GM19455 (cell line): ENCODE results near the gene EVX2.

Experiments used
- ATAC-seq: cut with Tn5 transposase; IDR thresholded peaks from one replicate; pipeline ENCODE4 v1.9.1; 2021; ENCODE audit not compliant: unreplicated experiment

The EVX2 gene

GRCh38 chr2:176107731-176108181 is 24.0 kb upstream of the EVX2 start:
- ATAC-seq, result no peak

GRCh38 chr2:176106581-176107539 is 23.1 kb upstream of the EVX2 start, which contains the start of gene HOXD11:
HOXD11 (plus strand) TSS chr2:176107280; CDS start chr2:176107356, 76 bp downstream.
- ATAC-seq, result no peak

GRCh38 chr2:176105730-176106580 is 22.2 kb upstream of the EVX2 start:
- no peak for ATAC-seq

DNA sequence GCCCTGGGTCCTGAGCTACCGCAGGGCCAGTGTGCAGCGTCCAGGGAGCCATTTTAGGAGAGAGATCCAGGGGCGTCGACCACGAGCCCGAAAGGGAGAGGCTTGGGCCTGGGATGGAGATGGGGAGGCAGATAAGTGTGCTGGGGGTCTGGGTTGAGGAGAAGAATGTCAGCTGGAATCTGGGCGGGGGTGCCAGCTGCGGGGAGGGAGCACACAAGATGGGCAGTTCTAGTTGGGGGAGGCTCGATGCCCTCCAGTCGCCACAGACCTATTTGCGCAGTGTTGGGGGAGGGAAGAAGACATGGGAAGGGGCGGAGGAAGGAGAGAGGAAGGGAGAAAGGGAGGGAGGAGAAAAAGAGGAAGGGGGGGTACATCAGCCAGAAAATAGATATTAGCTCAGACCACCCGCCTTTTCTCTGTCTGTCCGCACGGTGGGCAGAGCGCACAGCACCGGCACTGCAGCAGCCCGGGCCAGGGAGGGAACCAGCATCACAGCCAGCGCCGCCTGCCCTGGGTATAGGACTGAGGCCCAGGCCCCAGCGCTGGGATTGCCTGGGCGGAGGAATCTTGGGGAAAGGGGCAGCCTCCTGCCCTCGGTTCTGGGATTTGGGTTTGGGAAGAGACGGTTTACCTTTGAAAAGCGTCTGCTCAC is 21.4 kb upstream of the EVX2 start:
- ATAC-seq, result no peak

DNA sequence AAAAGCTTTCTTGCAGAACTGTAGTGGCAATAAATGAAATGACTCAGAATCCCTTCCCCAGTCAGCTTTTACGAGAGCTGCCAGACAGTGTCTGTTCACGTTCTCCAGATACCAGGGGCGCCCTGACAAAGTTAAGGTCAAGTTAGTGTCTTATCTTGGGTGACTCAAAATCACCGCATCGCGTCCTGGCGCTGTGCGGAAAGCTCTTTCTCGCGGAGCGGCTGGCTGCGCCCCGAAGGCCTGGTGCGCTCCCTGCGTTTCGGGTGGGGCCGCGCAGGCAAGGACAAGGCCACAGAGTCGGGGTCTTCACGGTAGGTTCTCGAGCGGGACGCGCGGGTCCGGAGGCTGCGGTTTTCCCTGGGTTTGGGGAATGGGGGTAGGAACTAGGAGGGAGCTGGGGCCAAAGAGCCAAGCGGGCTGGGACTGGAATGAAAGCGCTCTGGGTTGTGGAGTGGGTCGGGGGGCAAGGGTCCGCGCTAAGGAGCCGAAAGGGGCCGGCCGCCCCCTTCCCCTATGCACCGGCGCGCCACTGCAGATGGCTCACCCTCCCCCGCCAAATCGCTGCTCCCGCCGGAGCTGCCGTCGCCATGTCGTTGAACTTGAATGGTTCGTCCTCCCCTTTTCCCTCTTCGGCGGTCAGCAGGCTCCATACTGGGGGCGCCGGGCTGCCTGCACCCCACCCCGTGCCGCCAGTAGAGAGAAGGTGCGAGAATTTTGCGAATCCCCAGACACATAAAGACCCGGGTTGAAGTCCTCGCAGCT is 20.7 kb upstream of the EVX2 start:
- no peak for ATAC-seq

GRCh38 chr2:176103742-176104315 is 20.1 kb upstream of the EVX2 start:
- no peak for ATAC-seq

DNA sequence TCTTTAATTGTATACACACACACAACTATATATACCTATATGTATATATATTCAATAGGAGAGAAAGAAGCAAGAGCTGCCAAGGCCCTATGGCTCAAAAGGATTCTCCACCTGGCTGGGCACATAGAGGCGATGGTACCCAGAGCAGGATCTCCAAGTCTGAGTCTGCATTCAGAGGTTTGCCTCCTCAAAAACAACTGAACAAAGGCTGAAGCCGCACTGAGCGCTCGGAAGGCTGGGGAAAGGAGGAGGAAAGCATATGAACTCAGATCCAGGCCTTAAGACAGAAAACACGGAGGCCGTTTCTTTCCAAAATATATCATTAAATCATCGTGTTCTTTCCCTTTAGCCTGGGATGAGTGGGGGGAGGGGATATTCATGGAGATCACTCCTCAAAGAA is 19.4 kb upstream of the EVX2 start:
- ATAC-seq, result no peak

DNA sequence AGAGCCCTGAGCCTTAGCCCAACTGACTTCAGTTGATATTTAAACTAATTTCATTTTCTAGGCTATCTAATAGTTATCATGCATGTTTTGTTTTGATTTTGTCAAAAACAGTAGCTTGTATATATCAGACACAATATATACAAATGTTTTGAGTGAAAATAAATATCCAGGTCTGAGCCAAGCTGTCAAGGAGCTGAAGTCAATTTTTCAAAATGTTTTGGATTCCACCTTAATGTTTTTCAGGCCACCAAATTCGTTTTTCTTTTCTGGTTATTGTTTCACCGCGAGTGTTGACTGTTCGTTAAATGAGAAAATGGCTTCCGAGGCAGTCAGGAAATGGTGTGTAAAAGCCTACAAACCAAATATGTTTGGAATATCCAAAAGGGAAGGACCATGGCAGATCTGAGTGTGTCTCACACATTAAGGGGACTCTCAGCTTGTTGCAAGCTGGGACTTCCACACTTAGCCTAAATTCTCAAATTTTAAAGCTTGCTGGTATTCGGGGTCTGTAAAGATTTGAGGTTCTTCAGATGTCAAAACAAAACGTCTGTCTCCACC is 18.6 kb upstream of the EVX2 start:
- ATAC-seq, result no peak

DNA sequence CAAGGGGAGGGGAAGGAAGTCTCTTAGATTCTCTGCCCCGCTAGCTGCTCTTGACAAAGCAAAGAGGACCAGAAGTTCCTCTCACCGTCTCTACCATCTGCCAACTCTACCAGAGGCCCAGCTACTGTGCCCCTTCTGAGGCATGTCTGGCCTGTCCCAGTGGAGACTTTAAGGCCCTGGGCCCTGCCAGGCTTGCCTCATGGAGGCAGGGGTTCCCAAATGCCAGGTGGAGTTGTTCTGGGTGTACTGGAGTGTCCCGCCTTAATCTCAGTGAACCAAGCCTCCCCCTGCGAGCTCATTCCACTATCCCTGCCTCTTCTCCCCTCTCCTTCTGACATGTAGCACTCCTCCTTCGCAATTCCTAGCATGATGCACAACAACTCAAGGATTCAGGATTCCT is 18.1 kb upstream of the EVX2 start:
- no peak for ATAC-seq

DNA sequence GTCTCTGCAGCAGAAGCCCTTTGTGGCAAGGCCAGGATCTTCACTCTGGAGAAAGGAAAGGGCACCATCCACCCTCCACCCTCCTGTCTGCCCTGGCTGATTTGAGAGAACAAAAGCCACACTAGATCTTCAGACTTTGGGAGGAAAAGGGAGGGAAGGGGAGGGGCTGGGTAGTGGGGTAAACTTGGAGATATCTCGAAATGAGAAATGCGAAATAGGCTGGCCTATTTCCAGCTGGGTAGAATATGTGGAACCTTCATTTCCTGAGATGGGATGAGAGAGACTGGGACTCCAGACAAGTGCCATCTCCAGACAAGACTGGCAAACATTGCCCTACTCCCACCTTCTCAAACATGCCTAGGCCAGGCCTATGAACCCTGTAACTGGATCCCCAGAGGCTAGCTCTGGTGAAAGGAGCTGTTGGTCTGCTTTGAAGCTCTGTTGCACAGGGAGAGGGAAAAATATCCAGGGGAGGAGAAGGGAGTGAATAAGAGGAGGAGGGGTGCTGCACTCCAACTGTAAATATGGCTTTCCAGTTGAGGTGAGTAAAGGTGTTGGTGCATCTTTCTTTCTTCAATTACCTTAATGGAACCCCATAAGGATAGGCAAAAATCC is 17.6 kb upstream of the EVX2 start:
- ATAC-seq, result no peak

GRCh38 chr2:176100547-176101140 is 16.9 kb upstream of the EVX2 start:
- ATAC-seq, result no peak

DNA sequence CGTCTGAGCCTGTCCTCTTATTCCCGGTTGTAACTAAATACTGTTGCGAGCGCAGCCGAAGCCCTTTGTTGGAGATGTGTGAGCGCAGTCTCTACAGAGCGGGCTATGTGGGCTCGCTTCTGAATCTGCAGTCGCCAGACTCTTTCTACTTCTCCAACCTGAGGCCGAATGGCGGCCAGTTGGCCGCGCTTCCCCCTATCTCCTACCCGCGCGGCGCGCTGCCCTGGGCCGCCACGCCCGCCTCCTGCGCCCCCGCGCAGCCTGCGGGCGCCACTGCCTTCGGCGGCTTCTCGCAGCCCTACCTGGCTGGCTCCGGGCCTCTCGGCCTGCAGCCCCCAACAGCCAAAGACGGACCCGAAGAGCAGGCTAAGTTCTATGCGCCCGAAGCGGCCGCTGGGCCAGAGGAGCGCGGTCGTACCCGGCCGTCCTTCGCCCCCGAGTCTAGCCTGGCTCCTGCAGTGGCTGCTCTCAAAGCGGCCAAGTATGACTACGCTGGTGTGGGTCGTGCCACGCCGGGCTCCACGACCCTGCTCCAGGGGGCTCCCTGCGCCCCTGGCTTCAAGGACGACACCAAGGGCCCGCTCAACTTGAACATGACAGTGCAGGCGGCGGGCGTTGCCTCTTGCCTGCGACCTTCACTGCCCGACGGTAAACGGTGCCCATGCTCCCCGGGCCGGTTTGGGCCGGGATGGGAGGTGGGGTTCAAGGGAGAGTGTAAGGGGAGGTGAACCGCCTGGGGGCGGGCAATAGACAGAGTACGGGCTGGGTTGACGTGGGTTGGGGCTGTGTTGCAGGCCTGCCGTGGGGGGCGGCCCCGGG is 16.2 kb upstream of the EVX2 start, which contains the start of gene HOXD12:
Gene HOXD12, plus strand, starts transcription at position 68 of the 819 bp plus-strand sequence. Its CDS starts 7 bp downstream, at position 75.
- no peak for ATAC-seq

- no peak for ATAC-seq
Measured at GRCh38 chr2:176099159-176099727, 15.5 kb upstream of the EVX2 start.

DNA sequence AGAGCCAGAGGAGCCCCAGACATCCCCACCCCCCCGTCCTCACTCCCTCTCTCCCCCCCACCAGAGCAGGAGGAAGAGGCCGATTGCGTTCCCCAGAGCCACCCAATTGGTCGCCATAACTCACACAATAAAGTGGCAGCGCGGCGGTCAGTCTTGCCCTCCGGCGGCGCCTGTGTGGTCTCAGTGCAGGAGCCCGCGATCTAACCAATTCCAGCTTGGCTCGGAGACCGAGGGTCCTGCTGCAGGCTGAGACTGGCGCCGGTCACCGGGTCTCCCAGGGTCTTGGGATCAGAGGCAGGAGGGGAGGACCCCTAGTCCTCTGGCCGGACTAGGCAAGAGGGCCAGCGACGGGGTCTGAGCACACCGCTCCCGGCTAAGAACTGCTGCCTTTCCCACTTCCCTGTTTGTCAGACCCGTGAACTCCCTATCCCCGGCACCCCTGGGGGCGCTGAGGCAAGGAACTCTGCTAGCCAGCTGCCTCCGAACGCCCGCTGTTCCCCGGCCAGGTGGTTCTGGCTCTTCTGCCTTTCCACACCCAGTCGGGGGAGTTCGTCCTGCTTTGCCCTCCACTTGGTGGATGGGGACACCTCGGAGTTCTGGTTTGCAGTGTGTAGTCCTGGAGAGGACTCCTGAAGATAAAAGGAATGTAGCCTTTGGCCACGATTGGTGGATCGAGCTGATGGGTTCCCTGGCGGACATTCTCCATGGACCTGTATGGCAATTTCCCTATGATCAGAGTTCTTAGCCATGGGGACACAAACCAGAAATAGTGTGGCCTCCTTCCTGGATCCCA is 14.8 kb upstream of the EVX2 start:
- no peak for ATAC-seq

DNA sequence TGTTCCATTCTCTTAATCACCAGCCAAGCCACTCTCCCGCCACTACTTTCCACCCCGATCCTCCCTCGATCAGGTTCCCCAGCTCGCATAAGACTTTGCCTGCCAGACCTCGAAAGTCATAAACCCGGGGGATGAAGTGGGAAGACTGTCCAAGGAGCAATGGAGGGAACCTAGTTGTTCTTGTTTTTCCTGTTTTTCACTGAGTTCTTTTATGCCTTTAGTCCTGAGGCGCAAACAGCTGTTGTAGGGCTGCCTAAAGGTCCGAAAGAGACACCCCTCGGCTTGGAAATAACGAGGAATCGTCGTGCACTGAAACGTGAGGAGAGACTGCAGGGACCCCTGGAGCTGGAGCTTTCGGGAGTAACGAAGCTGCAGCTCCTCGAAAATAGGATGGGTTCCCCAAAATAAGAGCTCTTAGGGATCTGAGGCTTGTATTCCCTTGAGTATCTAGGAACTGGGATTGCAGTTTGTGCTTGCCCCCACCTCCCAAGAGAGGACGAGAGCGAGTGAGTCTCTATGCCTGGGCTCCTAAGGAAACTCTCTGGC is 14.1 kb upstream of the EVX2 start:
- ATAC-seq, result no peak

DNA sequence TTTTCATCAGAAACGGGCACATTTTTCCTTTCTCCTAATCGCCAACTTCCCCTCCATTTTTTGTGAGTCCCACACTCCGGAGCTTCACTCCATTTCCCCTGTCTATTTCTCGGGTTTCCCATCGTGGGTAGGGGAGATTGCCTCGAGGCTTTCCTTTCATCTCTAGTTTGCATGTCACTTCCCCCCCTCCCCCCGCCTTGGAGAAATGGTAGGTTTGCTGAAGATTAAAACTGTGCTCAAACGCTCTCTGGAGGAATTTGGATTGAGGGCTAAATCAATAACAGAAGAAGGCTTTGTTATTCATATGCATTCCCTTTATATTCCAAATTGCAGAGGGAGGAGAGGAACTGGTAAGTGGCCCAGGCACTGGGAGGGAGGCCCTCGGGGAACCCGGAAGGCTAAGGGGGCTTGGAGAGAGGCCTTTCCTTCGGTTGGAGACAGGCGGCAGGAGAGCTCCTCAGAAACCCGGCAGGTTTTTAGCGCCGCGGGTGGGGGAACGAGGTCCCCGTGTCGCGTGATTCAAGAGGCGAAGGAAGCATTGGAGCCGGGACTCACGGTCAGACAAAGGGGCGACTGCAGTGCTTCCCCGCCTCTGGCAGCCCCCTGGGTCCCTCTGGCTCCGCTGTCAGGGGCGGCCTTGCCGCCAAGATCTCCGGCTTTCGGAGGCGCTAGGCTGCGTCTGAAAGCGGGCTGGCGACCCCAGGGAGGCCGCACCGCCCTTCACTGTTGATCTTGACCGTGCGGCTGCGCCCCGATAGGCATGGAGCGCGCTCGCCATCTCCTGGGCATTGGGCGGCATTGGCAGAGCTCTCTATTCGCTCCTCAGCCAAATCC is 13.4 kb upstream of the EVX2 start:
- peak; percentile 90 for ATAC-seq
